Keratinocyte (primary cell): ENCODE results near the gene CDC42EP1. TPM values are rescaled to one million over a fixed set of nuclear protein-coding genes. Genes with fewer than 3 reads are reported as not detected.

Experiments used
- DNase-seq: peaks from one replicate; pipeline ENCODE4 v3.0.0-alpha.2; 2011; ENCODE audit warnings: low read depth, missing footprints, low spot score
- FAIRE-seq: peaks from 2 replicates; lab custom pipeline; 2011; peaks lifted over from hg19 to GRCh38; lab: Jason Lieb, UNC
- H2AFZ ChIP-seq: 2 replicates; pipeline ENCODE4 v1.6.0; 2012; ENCODE audit warnings: low read length, control low read depth, inconsistent platforms; ENCODE audit not compliant: control insufficient read depth
- H3K27ac ChIP-seq: 2 replicates; pipeline ENCODE4 v1.5.1; 2011; ENCODE audit warnings: low read length; ENCODE audit not compliant: control insufficient read depth, insufficient read depth
- H3K27me3 ChIP-seq: 3 replicates; pipeline ENCODE4 v1.6.0; 2011; ENCODE audit warnings: low read length; ENCODE audit not compliant: control insufficient read depth, insufficient read depth; ENCODE audit errors: extremely low read depth
- H3K36me3 ChIP-seq, 2 experiments: 2 replicates in 1 of 2; 3 replicates in 1 of 2; pipeline ENCODE4 v1.5.1; 2011; ENCODE audit warnings: low read length in 2 of 2, mild to moderate bottlenecking in 1 of 2; ENCODE audit not compliant: control insufficient read depth in 2 of 2, insufficient read depth in 2 of 2; ENCODE audit errors: extremely low read depth in 1 of 2
- H3K4me1 ChIP-seq: 3 replicates; pipeline ENCODE4 v1.5.1; 2011; ENCODE audit warnings: low read length; ENCODE audit not compliant: control insufficient read depth, insufficient read depth; ENCODE audit errors: extremely low read depth
- H3K4me2 ChIP-seq: 3 replicates; pipeline ENCODE4 v1.6.0; 2011; ENCODE audit warnings: low read depth, low read length; ENCODE audit not compliant: control insufficient read depth, insufficient read depth; ENCODE audit errors: extremely low read depth
- H3K4me3 ChIP-seq, 3 experiments: fragments of 200-600 bp in 1 of 3; sonication (generic) in 1 of 3; 2 replicates in 2 of 3; 3 replicates in 1 of 3; pipeline ENCODE4 v1.5.1; 2011 to 2016; ENCODE audit warnings: low read length in 3 of 3, mild to moderate bottlenecking in 3 of 3, control low read depth in 2 of 3, inconsistent platforms in 1 of 3, low read depth in 1 of 3, mixed read lengths in 1 of 3, mixed run types in 1 of 3, moderate library complexity in 1 of 3; ENCODE audit not compliant: control insufficient read depth in 2 of 3, insufficient read depth in 2 of 3; ENCODE audit errors: extremely low read depth in 1 of 3
- H3K79me2 ChIP-seq: 2 replicates; pipeline ENCODE4 v1.6.0; 2012; ENCODE audit warnings: low read length; ENCODE audit not compliant: control insufficient read depth, insufficient read depth
- H3K9ac ChIP-seq: 3 replicates; pipeline ENCODE4 v1.6.0; 2011; ENCODE audit warnings: low read length; ENCODE audit not compliant: control insufficient read depth, insufficient read depth; ENCODE audit errors: extremely low read depth
- H3K9me1 ChIP-seq: 3 replicates; pipeline ENCODE4 v1.6.0; 2011; ENCODE audit warnings: low read length; ENCODE audit not compliant: control insufficient read depth, insufficient read depth; ENCODE audit errors: extremely low read depth
- H3K9me3 ChIP-seq: 2 replicates; pipeline ENCODE4 v1.5.1; 2012; ENCODE audit warnings: low read depth, low read length; ENCODE audit not compliant: control insufficient read depth
- H4K20me1 ChIP-seq: 3 replicates; pipeline ENCODE4 v1.6.0; 2011; ENCODE audit warnings: low read length; ENCODE audit not compliant: control insufficient read depth, insufficient read depth; ENCODE audit errors: extremely low read depth
- EZH2 ChIP-seq: IDR thresholded peaks from one replicate; pipeline ENCODE4 v1.6.1; 2012; ENCODE audit warnings: inconsistent platforms, mild to moderate bottlenecking, low read length, moderate library complexity
- dilution Hi-C: fragments of 300-500 bp; cut with MboI; formaldehyde crosslinking; loops from one replicate; pipeline ENCODE4 v1.7.0; 2020; ENCODE audit warnings: low sequenced_read_pairs; ENCODE audit not compliant: extremely low pct_ligation_motif_present
- polyA plus RNA-seq, 5 experiments: library from polyadenylated mRNA; depleted of rRNA in 3 of 5; stranded (reverse) in 3 of 5; stranded (forward) in 1 of 5; unstranded in 1 of 5; fragments of >200 nt; gene quantifications; 1 replicate in 1 of 5; 2 replicates in 3 of 5; 3 replicates in 1 of 5; pipeline versions ENCODE4 v1.2.1 to v1.2.3, GENCODE V29; 2011 to 2012; ENCODE audit warnings: missing spikeins in 2 of 5, low read depth in 1 of 5, low replicate concordance in 1 of 5
- TF ChIP-seq, protein P1 (sequence below), 3 experiments: IDR thresholded peaks in 1 of 3; conservative IDR thresholded peaks in 1 of 3; optimal IDR thresholded peaks in 1 of 3; 2 replicates in 2 of 3; 3 replicates in 1 of 3; pipeline versions ENCODE3 to v1.5.1; 2011; ENCODE audit warnings: low read length in 3 of 3, mild to moderate bottlenecking in 3 of 3, moderate library complexity in 2 of 3, control low read depth in 1 of 3, inconsistent platforms in 1 of 3; ENCODE audit not compliant: insufficient read depth in 2 of 3; ENCODE audit errors: extremely low read depth in 1 of 3

CDC42EP1 gene
- polyA plus RNA-seq, 1 donor (not counting 4 experiments of a cell fraction or from before 2014, with no cell fraction given), result 10.5 TPM

DNA sequence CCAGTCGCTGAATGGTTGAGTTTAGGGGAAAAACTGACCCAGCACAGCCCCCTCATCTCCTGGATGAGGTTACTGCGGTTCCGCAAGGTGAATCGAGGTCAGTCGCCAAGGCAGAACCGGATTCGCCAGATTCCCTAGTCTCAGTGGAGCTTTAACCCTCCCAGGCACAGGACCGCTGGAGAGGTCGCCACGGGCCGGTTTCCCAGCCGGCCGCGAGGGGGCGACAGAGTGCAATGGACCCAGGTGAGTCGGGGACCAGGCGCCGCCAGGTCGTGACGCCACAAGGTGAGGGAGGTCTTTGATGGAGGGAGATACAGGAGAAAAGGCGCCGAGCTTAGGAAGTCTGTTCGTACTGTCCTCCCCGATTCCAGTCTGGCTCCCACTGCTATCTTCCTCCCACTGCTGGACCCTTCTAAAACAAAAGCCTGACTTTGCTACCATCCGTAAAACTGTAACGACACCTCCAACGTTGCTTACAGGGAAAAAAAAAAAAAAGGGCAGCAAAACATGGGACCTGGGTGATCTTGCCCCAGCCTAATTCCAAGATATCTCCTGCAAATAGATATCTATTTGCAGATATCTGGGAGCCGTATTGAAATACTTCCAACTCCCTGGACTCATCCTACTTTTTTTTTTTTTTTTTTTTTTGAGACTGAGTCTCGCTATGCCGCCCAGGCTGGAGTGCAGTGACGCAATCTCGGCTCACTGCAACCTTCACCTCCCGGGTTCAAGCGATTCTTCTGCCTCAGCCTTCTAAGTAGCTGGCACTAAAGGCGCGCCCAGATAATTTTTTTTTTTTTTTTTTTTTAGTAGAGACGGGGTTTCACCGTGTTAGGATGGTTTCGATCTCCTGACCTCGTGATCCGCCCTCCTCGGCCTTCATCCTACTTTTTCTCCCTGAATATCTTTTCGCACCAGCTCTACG, 47.0 kb downstream of the CDC42EP1 start:
- H3K9me1 ChIP-seq, result no peaks in the 10 kb centered on the region
- no peaks in the 10 kb centered on the region for H4K20me1 ChIP-seq
- no peaks in the 10 kb centered on the region for H3K27me3 ChIP-seq
- peak overlapping the region; percentile 89 for H3K9ac ChIP-seq
- H2AFZ ChIP-seq, result peak overlapping the region; percentile 89
- DNase-seq, result peak; percentile 54
- dilution Hi-C loops, result no loop called here
- peaks cover 27% of the 10 kb centered on the region for H3K79me2 ChIP-seq
- FAIRE-seq, result peak; percentile 87
- peak overlapping the region; percentile 93 for H3K27ac ChIP-seq
- peak overlapping the region; percentile 63 to 85 (median 75) for H3K4me3 ChIP-seq
- no peaks in the 10 kb centered on the region for H3K9me3 ChIP-seq
- no peak for TF ChIP-seq EZH2
- TF ChIP-seq, protein P1, sequence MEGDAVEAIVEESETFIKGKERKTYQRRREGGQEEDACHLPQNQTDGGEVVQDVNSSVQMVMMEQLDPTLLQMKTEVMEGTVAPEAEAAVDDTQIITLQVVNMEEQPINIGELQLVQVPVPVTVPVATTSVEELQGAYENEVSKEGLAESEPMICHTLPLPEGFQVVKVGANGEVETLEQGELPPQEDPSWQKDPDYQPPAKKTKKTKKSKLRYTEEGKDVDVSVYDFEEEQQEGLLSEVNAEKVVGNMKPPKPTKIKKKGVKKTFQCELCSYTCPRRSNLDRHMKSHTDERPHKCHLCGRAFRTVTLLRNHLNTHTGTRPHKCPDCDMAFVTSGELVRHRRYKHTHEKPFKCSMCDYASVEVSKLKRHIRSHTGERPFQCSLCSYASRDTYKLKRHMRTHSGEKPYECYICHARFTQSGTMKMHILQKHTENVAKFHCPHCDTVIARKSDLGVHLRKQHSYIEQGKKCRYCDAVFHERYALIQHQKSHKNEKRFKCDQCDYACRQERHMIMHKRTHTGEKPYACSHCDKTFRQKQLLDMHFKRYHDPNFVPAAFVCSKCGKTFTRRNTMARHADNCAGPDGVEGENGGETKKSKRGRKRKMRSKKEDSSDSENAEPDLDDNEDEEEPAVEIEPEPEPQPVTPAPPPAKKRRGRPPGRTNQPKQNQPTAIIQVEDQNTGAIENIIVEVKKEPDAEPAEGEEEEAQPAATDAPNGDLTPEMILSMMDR (optimal IDR thresholded peaks at IDR 0.05 in 1 of 3, IDR thresholded peaks at IDR 0.05 in 1 of 3, conservative IDR thresholded peaks at IDR 0.05 in 1 of 3; ENCODE audit: extremely low read depth in 1 of 3, insufficient read depth in 2 of 3, low read length in 3 of 3), result peak; percentile 94 to 99 (median 98)
- H3K4me1 ChIP-seq, result peaks cover 25% of the 10 kb centered on the region
- H3K36me3 ChIP-seq, result no peaks in the 10 kb centered on the region
- H3K4me2 ChIP-seq, result peak overlapping the region; percentile 96

DNA sequence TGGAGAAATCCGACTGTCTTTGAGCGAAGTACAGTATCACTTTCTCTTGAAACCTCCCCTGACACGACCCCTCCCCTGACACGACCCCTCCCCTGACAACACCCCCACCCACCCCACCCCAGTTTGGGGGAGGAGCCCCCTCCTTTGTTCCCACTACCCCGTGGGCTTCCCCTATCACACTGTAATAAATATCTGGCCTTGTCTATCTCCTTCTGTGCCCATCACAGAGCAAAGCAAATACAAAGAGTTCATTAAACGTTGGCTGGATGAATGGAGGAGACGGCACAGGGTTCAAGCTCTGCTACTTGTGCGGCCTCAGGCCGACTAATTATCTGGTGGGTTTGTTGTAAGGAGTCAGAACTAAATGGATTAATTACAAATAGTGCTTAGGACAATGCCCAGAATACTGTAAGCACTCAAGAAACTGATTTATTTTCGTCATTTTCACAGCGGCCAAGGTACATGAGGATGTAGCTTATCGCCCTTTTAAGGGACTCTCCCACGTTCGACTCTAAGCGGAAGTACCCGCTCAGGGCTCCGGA, 47.7 kb downstream of the CDC42EP1 start:
- peak overlapping the region; percentile 75 to 94 (median 81) for H3K4me3 ChIP-seq
- H3K9ac ChIP-seq, result peak overlapping the region; percentile 89
- H3K36me3 ChIP-seq, result peaks cover 1 to 3% of the 10 kb centered on the region in 2 experiments
- dilution Hi-C loops, result no loop called here
- H3K9me1 ChIP-seq, result no peaks in the 10 kb centered on the region
- TF ChIP-seq, protein P1 (optimal IDR thresholded peaks at IDR 0.05 in 1 of 3, IDR thresholded peaks at IDR 0.05 in 1 of 3, conservative IDR thresholded peaks at IDR 0.05 in 1 of 3; ENCODE audit: extremely low read depth in 1 of 3, insufficient read depth in 2 of 3, low read length in 3 of 3), result no peak
- TF ChIP-seq EZH2, result no peak
- no peaks in the 10 kb centered on the region for H3K27me3 ChIP-seq
- H3K9me3 ChIP-seq, result no peaks in the 10 kb centered on the region
- H3K4me1 ChIP-seq, result peaks cover 28% of the 10 kb centered on the region
- peak overlapping the region; percentile 87 for H2AFZ ChIP-seq
- peaks cover 29% of the 10 kb centered on the region for H3K79me2 ChIP-seq
- FAIRE-seq, result peak; percentile 81
- H4K20me1 ChIP-seq, result no peaks in the 10 kb centered on the region
- H3K4me2 ChIP-seq, result peak overlapping the region; percentile 96
- DNase-seq, result no peak
- H3K27ac ChIP-seq, result peak overlapping the region; percentile 93
